SU-DHL-6 (cell line): ENCODE measurements around the gene MAML2.

ENCODE experiments used
- H2AFZ ChIP-seq: fragments of 200-600 bp; sonication (generic); 2 replicates; pipeline ENCODE4 v1.6.1; 2014; ENCODE audit warnings: low read depth, mild to moderate bottlenecking, moderate library complexity, mixed read lengths, antibody characterized with exemption, low read length; ENCODE audit not compliant: severe bottlenecking
- H3F3A ChIP-seq: fragments of 200-600 bp; shearing (Covaris generic); 2 replicates; pipeline ENCODE4 v1.6.0; 2016; ENCODE audit warnings: antibody characterized with exemption, mild to moderate bottlenecking; ENCODE audit not compliant: insufficient read depth
- H3K27ac ChIP-seq: fragments of 200-600 bp; sonication (generic); 2 replicates; pipeline ENCODE4 v1.5.1; 2016; ENCODE audit warnings: low read depth, mild to moderate bottlenecking, low read length, moderate library complexity, mixed read lengths
- H3K27me3 ChIP-seq: fragments of 200-600 bp; sonication (generic), shearing (Covaris generic); 2 replicates; pipeline ENCODE4 v1.6.0; 2014; ENCODE audit warnings: mild to moderate bottlenecking, low read length
- H3K36me3 ChIP-seq: fragments of 200-600 bp; sonication (generic); 2 replicates; pipeline ENCODE4 v1.6.1; 2014; ENCODE audit warnings: mild to moderate bottlenecking, low read length, mixed read lengths
- H3K4me2 ChIP-seq: fragments of 300-600, 200-600 bp; shearing (Covaris generic), sonication (generic); 2 replicates; pipeline ENCODE4 v1.6.0; 2014; ENCODE audit warnings: low read length, low read depth, mild to moderate bottlenecking; ENCODE audit not compliant: poor library complexity, severe bottlenecking
- H3K4me3 ChIP-seq: fragments of 200-600 bp; sonication (generic); 2 replicates; pipeline ENCODE4 v1.5.1; 2014; ENCODE audit warnings: antibody characterized with exemption, low read length, mild to moderate bottlenecking, mixed read lengths; ENCODE audit not compliant: insufficient read depth, poor library complexity, severe bottlenecking
- H3K79me2 ChIP-seq: fragments of 200-600 bp; sonication (generic); 2 replicates; pipeline ENCODE4 v1.6.1; 2014; ENCODE audit warnings: mild to moderate bottlenecking, low read length, moderate library complexity; ENCODE audit not compliant: insufficient read depth
- H3K9ac ChIP-seq: fragments of 200-600 bp; sonication (generic); 2 replicates; pipeline ENCODE4 v1.7.0; 2014; ENCODE audit warnings: mild to moderate bottlenecking, low read length
- H3K9me2 ChIP-seq: fragments of 200-600 bp; sonication (generic); replicated peaks from 2 replicates; pipeline ENCODE4 v1.6.1; 2014; ENCODE audit warnings: low read length; ENCODE audit not compliant: insufficient read depth
- H3K9me3 ChIP-seq: fragments of 200-600 bp; sonication (generic); 2 replicates; pipeline ENCODE4 v1.6.1; 2014; ENCODE audit warnings: low read length, mixed read lengths; ENCODE audit not compliant: insufficient read depth
- H4K20me1 ChIP-seq: fragments of 200-600 bp; sonication (generic); 2 replicates; pipeline ENCODE4 v1.6.1; 2014; ENCODE audit warnings: low read depth, mild to moderate bottlenecking, antibody characterized with exemption, low read length, moderate library complexity, mixed read lengths
- EZH2phosphoT487 ChIP-seq: fragments of 200-600 bp; sonication (generic), shearing (Covaris generic); conservative IDR thresholded peaks from 2 replicates; pipeline ENCODE4 v1.6.1; 2018; ENCODE audit warnings: mild to moderate bottlenecking, antibody characterized with exemption, low read length, moderate library complexity, mixed read lengths
- TF ChIP-seq, protein P1 (sequence below): fragments of 200-600 bp; sonication (generic); IDR thresholded peaks from one replicate; pipeline ENCODE4 v1.5.1; 2017; ENCODE audit warnings: antibody characterized with exemption, mild to moderate bottlenecking, low read length, moderate library complexity; ENCODE audit not compliant: insufficient read depth, poor library complexity, severe bottlenecking

The MAML2 gene

DNA sequence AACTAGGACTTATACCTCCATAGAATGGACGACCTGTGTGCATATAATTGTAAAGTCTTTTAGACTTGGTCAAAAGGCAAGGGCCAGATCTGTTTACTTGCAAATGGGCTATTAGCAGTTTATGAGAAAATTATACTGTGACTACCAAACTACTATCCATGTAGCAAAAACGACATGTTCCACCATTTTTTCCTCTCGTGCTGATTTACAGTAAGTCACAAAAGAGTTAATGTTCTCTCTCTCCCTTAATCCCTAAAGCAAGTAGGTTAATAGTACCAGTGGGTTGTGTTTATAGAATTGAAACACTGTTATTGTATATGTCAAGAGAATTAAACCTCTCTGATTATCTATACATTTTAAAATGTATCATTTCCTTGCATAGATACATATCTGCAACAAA, 147.3 kb downstream of the MAML2 start:
- no peak overlapping the region for H3K27ac ChIP-seq
- H2AFZ ChIP-seq, result no peak overlapping the region
- H3K79me2 ChIP-seq, result no peaks in the 10 kb centered on the region
- TF ChIP-seq, protein P1, sequence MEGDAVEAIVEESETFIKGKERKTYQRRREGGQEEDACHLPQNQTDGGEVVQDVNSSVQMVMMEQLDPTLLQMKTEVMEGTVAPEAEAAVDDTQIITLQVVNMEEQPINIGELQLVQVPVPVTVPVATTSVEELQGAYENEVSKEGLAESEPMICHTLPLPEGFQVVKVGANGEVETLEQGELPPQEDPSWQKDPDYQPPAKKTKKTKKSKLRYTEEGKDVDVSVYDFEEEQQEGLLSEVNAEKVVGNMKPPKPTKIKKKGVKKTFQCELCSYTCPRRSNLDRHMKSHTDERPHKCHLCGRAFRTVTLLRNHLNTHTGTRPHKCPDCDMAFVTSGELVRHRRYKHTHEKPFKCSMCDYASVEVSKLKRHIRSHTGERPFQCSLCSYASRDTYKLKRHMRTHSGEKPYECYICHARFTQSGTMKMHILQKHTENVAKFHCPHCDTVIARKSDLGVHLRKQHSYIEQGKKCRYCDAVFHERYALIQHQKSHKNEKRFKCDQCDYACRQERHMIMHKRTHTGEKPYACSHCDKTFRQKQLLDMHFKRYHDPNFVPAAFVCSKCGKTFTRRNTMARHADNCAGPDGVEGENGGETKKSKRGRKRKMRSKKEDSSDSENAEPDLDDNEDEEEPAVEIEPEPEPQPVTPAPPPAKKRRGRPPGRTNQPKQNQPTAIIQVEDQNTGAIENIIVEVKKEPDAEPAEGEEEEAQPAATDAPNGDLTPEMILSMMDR, result no peak
- TF ChIP-seq EZH2phosphoT487, result no peak
- no peaks in the 10 kb centered on the region for H3K27me3 ChIP-seq
- no peaks in the 10 kb centered on the region for H3F3A ChIP-seq
- no peaks in the 10 kb centered on the region for H3K9me2 ChIP-seq
- no peaks in the 10 kb centered on the region for H4K20me1 ChIP-seq
- no peaks in the 10 kb centered on the region for H3K36me3 ChIP-seq
- no peak overlapping the region for H3K4me2 ChIP-seq
- H3K4me3 ChIP-seq, result no peak overlapping the region
- H3K9ac ChIP-seq, result no peak overlapping the region
- H3K9me3 ChIP-seq, result no peaks in the 10 kb centered on the region

DNA sequence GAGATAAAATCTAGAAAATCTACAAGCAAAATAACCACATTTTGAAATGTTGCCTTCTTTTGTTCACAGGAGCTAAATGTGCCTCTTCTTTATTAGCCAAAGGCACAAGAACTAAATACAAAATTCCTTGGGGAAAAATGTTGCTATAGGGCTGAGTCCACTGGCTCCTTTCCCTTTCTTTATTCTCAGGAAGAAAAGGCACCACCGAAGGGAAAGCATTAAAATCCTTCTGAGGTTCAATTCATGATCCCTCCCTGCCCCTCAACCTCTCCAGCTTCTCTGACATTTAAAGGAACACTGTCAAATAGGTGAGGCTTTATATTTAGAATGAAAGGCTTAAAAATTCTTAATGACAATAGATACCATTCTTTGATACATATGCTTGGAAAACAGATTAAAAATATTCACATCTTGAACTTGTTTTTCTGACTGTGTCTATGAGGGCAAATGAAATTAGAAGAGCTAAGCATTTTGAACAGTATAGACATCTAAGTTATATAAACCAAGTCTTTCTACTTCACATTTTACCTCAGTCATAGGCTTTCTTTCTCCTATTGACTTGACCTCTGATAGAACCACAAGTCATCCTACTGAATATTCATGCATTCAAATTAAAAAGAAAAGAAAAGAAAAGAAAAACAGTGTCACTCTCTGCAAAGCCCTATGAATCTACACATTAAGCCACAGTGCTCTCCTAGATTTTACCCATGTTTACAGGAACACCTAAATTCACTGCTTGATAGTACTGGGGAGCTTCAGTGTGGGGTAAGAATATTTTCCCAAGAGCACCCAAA, 148.2 kb downstream of the MAML2 start:
- Histone ChIP-seq H3F3A (no peaks in the 10 kb centered on the region), H3K9ac (no peak overlapping the region), H4K20me1 (no peaks in the 10 kb centered on the region), H3K4me3 (no peak overlapping the region), H3K4me2 (no peak overlapping the region), H3K9me3 (no peaks in the 10 kb centered on the region), H3K79me2 (no peaks in the 10 kb centered on the region), H3K27ac (no peak overlapping the region), H3K27me3 (no peaks in the 10 kb centered on the region), H3K36me3 (no peaks in the 10 kb centered on the region), H2AFZ (no peak overlapping the region), H3K9me2 (no peaks in the 10 kb centered on the region)
- no peak for TF ChIP-seq EZH2phosphoT487
- TF ChIP-seq, protein P1, result no peak

DNA sequence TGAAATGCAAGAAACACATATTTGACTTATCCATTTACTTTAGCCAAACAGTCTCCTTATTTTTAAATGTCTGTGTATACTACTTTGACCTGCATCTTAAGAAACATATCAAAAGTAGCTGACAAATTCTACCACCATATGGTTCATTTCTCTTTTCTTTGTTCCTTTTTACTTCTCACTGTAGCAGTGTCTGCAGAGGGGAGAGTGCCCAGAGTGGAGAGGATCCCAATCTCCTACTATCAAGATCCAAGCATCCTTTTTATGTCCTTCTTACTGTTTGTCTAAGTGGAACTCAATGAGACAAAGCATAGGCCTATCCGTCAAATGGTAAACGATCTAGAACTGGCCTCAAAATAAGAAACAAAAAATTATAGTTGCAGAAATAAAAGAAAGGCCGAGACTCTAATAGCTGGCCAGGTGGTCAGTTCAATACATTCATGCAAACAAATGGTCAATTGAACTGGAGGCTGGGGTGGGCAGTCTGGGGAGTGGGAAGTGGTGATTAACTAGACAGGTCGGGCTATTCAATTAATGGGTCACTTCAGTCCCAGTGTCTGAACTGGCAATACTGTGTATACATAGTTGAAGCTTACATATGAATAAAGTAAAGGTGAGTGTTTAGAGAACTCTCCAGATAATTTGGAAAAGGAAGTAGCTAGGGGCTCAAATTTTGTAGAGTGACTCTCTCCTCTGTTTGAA, 149.1 kb downstream of the MAML2 start:
- no peak overlapping the region for H3K9ac ChIP-seq
- no peaks in the 10 kb centered on the region for H3F3A ChIP-seq
- H3K79me2 ChIP-seq, result no peaks in the 10 kb centered on the region
- H3K27me3 ChIP-seq, result no peaks in the 10 kb centered on the region
- no peak overlapping the region for H2AFZ ChIP-seq
- no peaks in the 10 kb centered on the region for H3K9me2 ChIP-seq
- TF ChIP-seq, protein P1, result no peak
- TF ChIP-seq EZH2phosphoT487, result no peak
- no peak overlapping the region for H3K4me3 ChIP-seq
- H3K9me3 ChIP-seq, result no peaks in the 10 kb centered on the region
- H3K27ac ChIP-seq, result no peak overlapping the region
- H3K36me3 ChIP-seq, result no peaks in the 10 kb centered on the region
- H3K4me2 ChIP-seq, result no peak overlapping the region
- H4K20me1 ChIP-seq, result no peaks in the 10 kb centered on the region
